Pulmonary artery endothelial cell (primary cell): ENCODE results near the gene BCAT1. TPM values are rescaled to one million over a fixed set of nuclear protein-coding genes. Genes with fewer than 3 reads are reported as not detected.
"Not testable (repeated sequence)": the region's sequence is repeated elsewhere in the genome, so short reads cannot be mapped to it uniquely, and the experiment has no call there.

ENCODE experiments used
- DNase-seq: peaks from one replicate; pipeline ENCODE4 v3.0.0-alpha.2; 2011; ENCODE audit warnings: low read depth, low spot score
- total RNA-seq: library from RNA; depleted of rRNA; stranded (reverse); fragments of >200 nt; gene quantifications from 2 replicates; pipeline ENCODE4 v1.2.3, GENCODE V29; 2014

BCAT1 gene
- total RNA-seq, 1 donor from 2014 or later = 241 TPM

DNA sequence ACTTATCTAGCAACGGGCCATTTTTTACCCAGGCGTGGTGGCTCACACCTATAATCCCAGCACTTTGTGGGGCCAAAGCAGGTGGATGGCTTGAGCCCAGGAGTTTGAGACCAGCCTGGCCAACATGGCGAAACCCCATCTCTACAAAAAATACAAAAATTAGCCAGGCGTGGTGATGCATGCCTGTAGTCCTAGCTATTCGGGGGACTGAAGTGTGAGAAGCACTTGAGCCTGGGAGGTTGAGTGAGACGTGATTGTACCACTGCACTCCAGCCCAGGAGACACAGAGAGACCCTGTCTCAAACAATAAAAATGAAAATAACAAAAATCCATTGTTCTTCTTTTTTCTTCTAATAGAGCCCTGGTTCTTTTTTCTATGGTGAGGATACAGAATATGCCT, 7.5 kb upstream of the BCAT1 start:
- not testable (repeated sequence) for DNase-seq

GRCh38 chr12:24955853-24956252, 7.0 kb upstream of the BCAT1 start:
- no peak for DNase-seq

DNA sequence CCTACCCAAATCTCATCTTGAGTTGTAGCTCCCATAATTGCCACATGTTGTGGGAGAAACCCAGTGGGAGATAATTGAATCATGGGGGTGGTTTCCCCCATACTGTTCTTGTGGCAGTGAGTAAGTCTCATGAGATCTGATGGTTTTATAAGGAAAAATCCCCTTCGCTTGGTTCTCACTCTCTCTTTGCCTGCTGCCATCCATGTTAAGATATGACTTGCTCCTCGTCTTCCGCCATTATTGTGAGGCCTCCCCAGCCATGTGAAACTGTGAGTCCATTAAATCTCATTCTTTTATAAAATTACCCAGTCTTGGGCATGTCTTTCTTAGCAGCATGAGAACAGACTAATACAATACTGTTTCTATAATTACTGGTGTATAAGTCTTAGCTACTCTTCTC, 6.5 kb upstream of the BCAT1 start:
- DNase-seq = no peak

DNA sequence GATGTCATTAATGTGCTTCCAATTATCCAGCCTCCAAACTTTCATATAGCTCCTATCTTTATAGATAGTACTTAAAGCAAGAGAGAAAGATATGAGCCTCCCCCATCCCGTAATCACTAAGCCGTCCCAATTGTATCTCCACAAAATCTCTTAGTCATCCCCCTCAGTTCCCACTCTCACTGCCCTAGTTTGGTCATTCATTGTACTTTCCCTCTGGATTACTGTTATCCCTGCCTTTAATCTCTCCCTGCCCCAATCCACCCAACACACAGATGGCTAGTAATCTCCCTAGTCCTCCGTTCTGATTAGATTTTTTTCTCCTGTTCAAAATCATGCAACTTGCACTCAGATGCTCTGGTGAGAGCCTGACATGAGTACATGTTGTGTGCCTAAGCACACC, 5.4 kb upstream of the BCAT1 start:
- DNase-seq = no peak

- DNase-seq = no peak
Measured at GRCh38 chr12:24952389-24952788, 3.5 kb upstream of the BCAT1 start.

DNA sequence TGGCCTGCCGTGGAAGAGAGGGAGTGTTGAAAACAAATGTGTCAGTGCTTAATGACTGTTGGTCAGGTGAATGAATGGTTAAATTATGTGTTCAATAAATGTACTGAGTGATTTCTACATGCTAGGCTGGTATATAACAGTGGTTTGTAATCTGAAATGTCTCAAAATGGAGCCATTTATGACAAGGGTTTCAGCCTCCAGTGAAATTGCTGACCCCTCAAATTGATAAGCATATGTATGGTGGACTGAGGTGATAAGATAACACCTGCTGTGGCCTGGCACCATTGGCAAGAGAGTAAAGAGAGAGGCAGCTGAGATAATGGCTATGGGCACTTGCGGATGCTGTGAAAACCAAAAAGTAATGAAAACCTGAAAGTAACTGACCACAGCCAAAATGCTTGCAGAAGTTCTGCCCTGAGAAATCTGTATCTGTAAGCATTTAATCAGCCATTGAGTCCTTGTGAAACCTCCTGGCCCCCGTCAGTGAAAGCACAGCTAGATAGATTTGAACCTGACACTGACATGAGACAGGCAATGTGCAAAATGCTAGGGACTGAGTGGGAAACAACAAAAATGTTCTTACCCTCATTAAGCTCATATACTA, 1.4 kb upstream of the BCAT1 start:
- DNase-seq = no peak

- DNase-seq = no peak
Measured at GRCh38 chr12:24948420-24948756, 513 bp downstream of the BCAT1 start.

DNA sequence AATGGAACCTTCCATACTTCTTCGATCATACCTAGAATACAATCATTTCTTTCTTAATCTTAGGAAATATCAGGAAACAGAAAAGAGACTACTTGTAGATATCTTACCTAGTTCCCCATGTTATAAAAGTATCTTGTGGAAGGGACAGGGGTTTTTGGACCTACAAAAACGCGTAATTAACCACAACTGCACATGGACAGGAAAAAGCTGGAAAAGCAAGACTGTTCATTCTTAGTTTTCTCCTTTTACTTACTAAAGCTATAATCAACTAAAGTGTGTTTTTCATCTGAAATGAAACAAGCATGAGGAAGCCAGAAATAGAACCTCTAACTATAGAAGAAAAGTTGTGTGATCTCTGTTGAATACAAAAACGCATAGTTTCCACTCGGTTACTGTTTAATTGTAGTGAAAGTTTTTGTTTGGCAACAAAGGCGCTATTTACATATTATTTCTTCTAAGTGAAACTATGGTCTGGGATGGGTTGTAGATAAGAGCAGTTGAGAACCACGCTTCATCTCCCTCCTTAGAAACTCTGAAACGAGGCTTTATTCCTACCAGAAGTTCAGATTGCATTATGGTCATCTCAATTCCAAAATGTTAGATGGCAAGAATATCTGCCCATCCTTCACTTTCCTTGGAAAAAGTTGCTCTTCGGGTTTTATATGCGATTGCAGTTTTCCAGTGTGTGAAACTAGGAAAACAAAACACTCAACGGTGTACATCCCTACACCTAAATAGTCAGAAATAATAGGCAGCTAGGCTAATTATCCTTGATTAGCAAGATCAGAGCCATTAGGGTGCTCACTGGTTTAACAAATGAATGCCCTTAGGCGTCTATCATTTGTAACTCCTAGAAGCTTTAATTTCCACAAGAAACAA, 1.1 kb downstream of the BCAT1 start:
- no peak for DNase-seq

DNA sequence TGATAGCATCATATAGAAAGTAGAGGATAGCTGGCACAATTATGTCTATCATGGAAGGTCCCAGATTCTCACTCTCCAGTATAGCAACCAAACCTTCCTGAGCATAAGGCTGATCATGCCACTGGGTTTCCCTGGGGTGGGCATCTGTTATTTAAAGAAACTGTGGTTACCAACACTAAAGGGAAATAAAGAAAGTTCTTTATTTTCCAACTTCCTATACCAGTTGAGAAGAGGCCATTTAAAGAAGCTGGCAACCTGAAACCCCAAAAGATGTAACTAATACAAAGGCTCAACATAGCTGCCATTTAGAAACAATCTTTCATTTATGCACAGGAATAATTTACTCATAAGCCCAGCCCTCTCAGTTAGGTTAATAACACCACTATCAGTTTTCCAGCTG, 3.1 kb downstream of the BCAT1 start:
- DNase-seq = no peak

GRCh38 chr12:24945039-24945438, 3.9 kb downstream of the BCAT1 start:
- no peak for DNase-seq

- DNase-seq = no peak
Measured at GRCh38 chr12:24944601-24944975, 4.3 kb downstream of the BCAT1 start.

- no peak for DNase-seq
Measured at GRCh38 chr12:24943947-24944600, 4.8 kb downstream of the BCAT1 start.

DNA sequence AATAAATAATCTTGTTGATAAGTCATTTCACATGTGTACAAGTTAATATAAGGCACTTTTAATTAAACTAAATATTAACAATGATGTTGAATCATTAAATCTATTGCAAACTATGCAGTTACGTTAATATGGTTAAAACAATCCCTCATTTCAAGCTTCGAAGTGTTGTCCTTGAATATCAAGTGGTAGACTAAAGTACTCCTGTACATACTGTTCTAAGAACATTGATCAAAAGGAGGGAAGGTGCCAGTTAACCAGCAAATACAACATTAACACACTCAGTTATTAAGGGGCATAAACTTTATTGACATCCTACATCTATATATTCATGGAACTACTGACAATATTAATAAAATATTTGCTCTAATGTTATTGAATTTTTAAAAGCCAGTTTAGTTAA, 8.7 kb downstream of the BCAT1 start:
- no peak for DNase-seq

DNA sequence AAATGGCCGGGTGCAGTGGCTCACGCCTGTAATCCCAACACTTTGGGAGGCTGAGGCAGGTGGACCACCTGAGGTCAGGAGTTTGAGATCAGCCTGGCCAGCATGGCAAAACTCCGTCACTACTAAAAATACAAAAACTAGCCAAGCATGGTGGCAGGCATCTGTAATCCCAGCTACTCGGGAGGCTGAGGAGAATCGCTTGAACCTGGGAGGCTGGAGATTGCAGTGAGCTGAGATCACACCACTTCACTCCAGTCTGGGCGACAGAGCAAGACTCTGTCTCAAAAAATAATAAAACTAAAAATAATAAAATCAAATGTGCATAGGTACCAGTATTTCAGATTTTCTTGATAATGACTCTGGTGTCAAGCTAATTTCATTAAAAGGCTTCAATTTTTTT, 9.3 kb downstream of the BCAT1 start:
- DNase-seq = not testable (repeated sequence)

- DNase-seq = no peak
Measured at GRCh38 chr12:24938341-24938740, 10.6 kb downstream of the BCAT1 start.

GRCh38 chr12:24937553-24938244, 11.2 kb downstream of the BCAT1 start:
- no peak for DNase-seq

GRCh38 chr12:24933694-24934407, 15.1 kb downstream of the BCAT1 start:
- no peak for DNase-seq

GRCh38 chr12:24931666-24932405, 17.1 kb downstream of the BCAT1 start:
- DNase-seq = no peak

- no peak for DNase-seq
Measured at GRCh38 chr12:24929953-24930352, 18.9 kb downstream of the BCAT1 start.

DNA sequence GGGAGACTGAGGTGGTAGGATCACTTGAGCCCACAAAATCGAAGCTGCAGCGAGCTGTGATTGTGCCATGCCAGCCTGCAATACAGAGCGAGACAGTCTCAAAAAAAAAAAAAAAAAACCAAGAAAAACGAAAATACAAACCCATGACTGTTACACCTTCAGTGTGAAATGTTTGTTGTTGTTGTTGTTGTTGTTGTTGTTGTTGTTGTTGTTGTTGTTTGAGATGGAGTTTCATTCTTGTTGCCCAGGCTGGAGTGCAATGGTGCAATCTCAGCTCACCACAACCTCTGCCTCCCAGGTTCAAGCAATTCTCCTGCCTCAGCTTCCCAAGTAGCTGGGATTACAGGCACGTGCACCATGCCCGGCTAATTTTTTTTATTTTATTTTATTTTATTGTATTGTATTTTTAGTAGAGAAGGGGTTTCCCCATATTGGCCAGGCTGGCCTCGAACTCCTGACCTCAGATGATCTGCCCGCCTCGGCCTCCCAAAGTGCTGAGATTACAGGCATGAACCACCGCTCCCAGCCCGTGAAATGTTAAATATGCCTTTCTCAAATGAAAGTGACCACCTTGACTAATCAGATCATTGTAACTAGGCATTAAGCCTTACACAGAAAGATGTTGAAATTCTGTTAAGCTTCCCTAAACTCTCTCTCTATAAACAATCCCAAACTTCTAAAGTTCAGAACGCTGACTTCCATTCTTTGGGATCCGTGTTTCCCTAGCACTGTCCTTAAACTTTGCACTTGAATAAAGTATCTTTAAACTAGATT, 20.2 kb downstream of the BCAT1 start:
- not testable (repeated sequence) for DNase-seq
